ENCODE measurements around the gene NAALADL2. TPM values are rescaled to one million over a fixed set of nuclear protein-coding genes. Genes with fewer than 3 reads are reported as not detected.

NAALADL2 gene
- total RNA-seq, 1 experiment from 2014 or later: 1.6 TPM

GRCh38 chr3:175311404-175311803, 452.3 kb downstream of the NAALADL2 start:
- Histone ChIP-seq H3K18ac (ENCODE audit: insufficient read length, low read depth, low read length) (no peak overlapping the region), H3K4me1 (ENCODE audit: insufficient read depth, low read length) (no peaks in the 10 kb centered on the region), H2BK12ac (ENCODE audit: insufficient read length, low read depth, low read length) (no peak overlapping the region), H4K8ac (replicated peaks; ENCODE audit: insufficient read length, low read depth, low read length) (no peak overlapping the region), H3K23ac (ENCODE audit: insufficient read length, low read depth, low read length) (no peak overlapping the region), H3K4me2 (ENCODE audit: insufficient read depth, insufficient read length, low read length) (no peak overlapping the region), H3T11ph (ENCODE audit: low read length) (no peak overlapping the region), H3K23me2 (ENCODE audit: insufficient read length, low read depth, low read length, poor library complexity, severe bottlenecking) (no peaks in the 10 kb centered on the region), H3K4ac (ENCODE audit: low read depth, low read length) (no peak overlapping the region), H4K5ac (ENCODE audit: insufficient read length, low read depth, low read length) (no peak overlapping the region), H2AFZ (ENCODE audit: low read length) (no peak overlapping the region), H2AK5ac (ENCODE audit: insufficient read length, low read length) (no peak overlapping the region), H3K14ac (ENCODE audit: insufficient read depth, low read length) (no peak overlapping the region), H4K91ac (ENCODE audit: insufficient read length, low read depth, low read length) (no peak overlapping the region), H2BK20ac (ENCODE audit: low read depth, low read length, poor library complexity, severe bottlenecking) (no peak overlapping the region), H3K56ac (ENCODE audit: insufficient read length, low read depth, low read length) (no peak overlapping the region), H3K79me1 (ENCODE audit: insufficient read depth, low read depth, low read length, poor library complexity, severe bottlenecking) (no peaks in the 10 kb centered on the region), H3K9me3 (ENCODE audit: control insufficient read depth, low read depth, low read length) (no peaks in the 10 kb centered on the region), H3K27ac (ENCODE audit: insufficient read length, low read depth, low read length) (no peak overlapping the region), H4K20me1 (ENCODE audit: control insufficient read depth, insufficient read depth, insufficient read length) (no peaks in the 10 kb centered on the region), H2BK5ac (ENCODE audit: insufficient read length, low read length) (no peak overlapping the region), H3K9ac (ENCODE audit: extremely low read depth, insufficient read length, low read length) (no peak overlapping the region), H2BK120ac (ENCODE audit: low read depth, low read length, poor library complexity, severe bottlenecking) (no peak overlapping the region), H3K27me3 (ENCODE audit: insufficient read depth, low read length) (no peaks in the 10 kb centered on the region), H2BK15ac (ENCODE audit: low read depth, low read length) (no peak overlapping the region), H3K79me2 (ENCODE audit: insufficient read depth, low read length) (no peaks in the 10 kb centered on the region)
- TF ChIP-seq CTCF (conservative IDR thresholded peaks at IDR 0.05): no peak
- Mint-ChIP-seq H3K36me3 (ENCODE audit: insufficient read depth in 1 of 3, low read depth in 3 of 3) (no peaks in the 10 kb centered on the region), H3K27ac (no peak overlapping the region), H3K4me3 (no peak overlapping the region), H3K4me1 (no peaks in the 10 kb centered on the region), H3K9me3 (no peaks in the 10 kb centered on the region), H3K27me3 (ENCODE audit: low read depth) (no peaks in the 10 kb centered on the region)
- WGBS (ENCODE audit: extremely low coverage, insufficient read length, low lambda C conversion rate): no CpG with 5 or more reads among the region's 1 CpG
- DNase-seq: no peak

Data from H9 (cell line).